ENCODE results near the gene COPE.

The COPE gene

DNA sequence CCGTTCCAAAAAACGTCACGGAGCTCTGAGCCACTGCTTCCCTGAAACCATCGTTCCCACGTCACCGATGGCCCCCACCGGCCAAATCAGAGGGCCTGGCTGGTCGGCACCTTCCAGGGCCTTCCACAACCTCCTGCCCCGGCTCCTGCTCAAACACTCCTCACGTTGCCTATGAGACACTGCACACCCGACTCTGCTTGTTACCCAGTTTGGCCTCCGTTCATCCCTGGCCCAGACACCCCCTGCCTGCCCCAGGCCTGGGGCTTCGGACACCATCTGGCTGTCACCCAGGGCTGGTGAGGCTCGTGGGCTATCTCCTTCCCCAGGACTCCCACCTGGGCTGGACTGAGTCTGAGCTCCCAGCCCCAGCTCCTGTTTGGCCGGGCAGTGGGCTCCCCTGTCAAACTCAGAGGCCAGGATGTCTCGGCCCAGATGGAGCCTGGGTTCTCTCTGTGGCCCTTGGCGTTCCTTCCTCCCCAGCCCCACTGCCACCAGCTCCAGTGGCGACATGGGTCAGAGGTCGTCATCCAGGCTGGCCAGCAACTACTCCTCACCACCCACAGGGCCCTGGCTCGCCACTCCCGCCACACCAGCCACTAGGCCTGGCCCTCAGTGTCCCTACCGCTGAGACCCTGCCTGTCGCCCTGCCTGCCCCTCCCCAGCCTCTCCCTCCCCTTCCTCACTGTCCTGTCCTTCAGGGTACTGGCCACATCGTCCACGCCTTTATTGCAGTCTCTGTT lies 41.0 kb downstream of the COPE start:
- Histone ChIP-seq H3K36me3 (ENCODE audit: control insufficient read depth, insufficient read depth, low read length) (peaks cover 41% of the 10 kb centered on the region), H3K9me3 (ENCODE audit: control insufficient read depth, low read length) (no peaks in the 10 kb centered on the region), H3K27ac (ENCODE audit: insufficient read depth, low read depth, low read length, poor library complexity, severe bottlenecking) (no peak overlapping the region), H3K27me3 (ENCODE audit: control insufficient read depth, insufficient read depth, low read length, poor library complexity, severe bottlenecking) (no peaks in the 10 kb centered on the region), H3K4me1 (ENCODE audit: control insufficient read depth, insufficient read depth, low read length) (no peaks in the 10 kb centered on the region), H3K4me3 (ENCODE audit: insufficient read depth, low read depth, low read length) (no peak overlapping the region)
- 93 to 95% methylated on average over 25 of the region's 25 CpGs for WGBS, 2 experiments

DNA sequence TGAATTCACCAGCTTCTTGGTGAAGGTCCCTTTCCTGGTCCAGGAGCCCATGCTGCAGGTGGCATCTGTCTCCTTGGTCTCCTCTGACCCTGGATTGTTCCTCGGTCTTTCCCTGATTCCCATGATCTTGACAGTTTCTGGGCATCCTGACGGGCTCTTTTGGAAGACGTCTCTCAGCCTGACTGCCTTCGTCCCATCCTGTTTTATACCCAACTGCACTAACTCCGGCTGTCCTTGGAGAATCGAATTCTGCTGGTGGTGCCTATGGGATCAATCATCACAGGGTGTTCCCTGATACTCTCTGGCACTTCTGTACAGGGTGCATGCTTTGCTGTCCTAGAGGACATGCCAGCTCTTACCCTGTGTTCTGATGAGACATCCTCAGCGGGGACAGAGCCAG lies 42.3 kb downstream of the COPE start:
- 94 to 97% methylated on average over 7 of the region's 7 CpGs for WGBS, 2 experiments
- no peak overlapping the region for H3K27ac ChIP-seq (ENCODE audit: insufficient read depth, low read depth, low read length, poor library complexity, severe bottlenecking)
- H3K9me3 ChIP-seq (ENCODE audit: control insufficient read depth, low read length): no peaks in the 10 kb centered on the region
- no peaks in the 10 kb centered on the region for H3K4me1 ChIP-seq (ENCODE audit: control insufficient read depth, insufficient read depth, low read length)
- no peak overlapping the region for H3K4me3 ChIP-seq (ENCODE audit: insufficient read depth, low read depth, low read length)
- H3K36me3 ChIP-seq (ENCODE audit: control insufficient read depth, insufficient read depth, low read length): peaks cover 37% of the 10 kb centered on the region
- H3K27me3 ChIP-seq (ENCODE audit: control insufficient read depth, insufficient read depth, low read length, poor library complexity, severe bottlenecking): no peaks in the 10 kb centered on the region

DNA sequence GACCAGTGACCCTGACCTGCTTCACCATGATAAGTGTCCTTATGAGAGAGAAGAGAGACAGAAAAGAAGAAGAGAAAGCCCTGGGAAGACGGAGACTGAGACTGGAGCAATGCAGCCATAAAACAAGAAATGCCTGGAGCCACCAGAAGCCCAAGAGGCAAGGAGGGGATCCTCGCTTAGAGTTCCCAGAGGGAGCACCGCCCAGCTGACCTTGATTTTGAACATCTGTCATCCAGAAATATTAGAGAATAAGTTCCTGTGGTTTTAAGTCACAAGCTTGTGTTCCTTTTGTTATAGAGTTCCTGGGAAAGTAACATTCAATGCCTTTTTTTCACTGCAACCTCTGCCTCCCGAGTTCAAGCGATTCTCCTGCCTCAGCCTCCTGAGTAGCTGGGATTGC lies 43.5 kb downstream of the COPE start:
- Histone ChIP-seq H3K27ac (ENCODE audit: insufficient read depth, low read depth, low read length, poor library complexity, severe bottlenecking) (no peak overlapping the region), H3K9me3 (ENCODE audit: control insufficient read depth, low read length) (no peaks in the 10 kb centered on the region), H3K27me3 (ENCODE audit: control insufficient read depth, insufficient read depth, low read length, poor library complexity, severe bottlenecking) (no peaks in the 10 kb centered on the region), H3K4me3 (ENCODE audit: insufficient read depth, low read depth, low read length) (no peak overlapping the region), H3K4me1 (ENCODE audit: control insufficient read depth, insufficient read depth, low read length) (no peaks in the 10 kb centered on the region), H3K36me3 (ENCODE audit: control insufficient read depth, insufficient read depth, low read length) (peaks cover 30% of the 10 kb centered on the region)
- 96 to 97% methylated on average over 5 of the region's 5 CpGs for WGBS, 2 experiments

DNA sequence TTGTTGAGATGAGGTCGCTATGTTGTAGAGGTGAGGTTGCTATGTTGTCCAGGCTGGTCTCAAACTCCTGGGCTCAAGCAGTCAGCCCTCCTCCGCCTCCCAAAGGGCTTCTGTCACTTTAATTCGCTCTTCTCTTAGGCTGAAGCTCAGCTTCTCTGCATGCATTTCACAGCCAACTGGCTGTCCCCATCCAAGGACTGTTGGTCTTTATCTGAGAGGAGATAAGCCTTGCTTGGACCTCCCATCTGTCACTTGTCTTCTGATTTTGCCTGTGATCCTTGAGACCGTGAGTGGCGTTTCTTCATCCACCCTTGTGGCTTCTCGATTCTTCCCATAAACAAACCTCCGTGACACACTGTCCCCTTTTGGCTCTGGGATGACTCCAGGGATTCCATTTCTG lies 47.6 kb downstream of the COPE start:
- WGBS, 2 experiments: 90 to 92% methylated on average over 7 of the region's 7 CpGs
- Histone ChIP-seq H3K4me3 (ENCODE audit: insufficient read depth, low read depth, low read length) (no peak overlapping the region), H3K27me3 (ENCODE audit: control insufficient read depth, insufficient read depth, low read length, poor library complexity, severe bottlenecking) (no peaks in the 10 kb centered on the region), H3K4me1 (ENCODE audit: control insufficient read depth, insufficient read depth, low read length) (no peaks in the 10 kb centered on the region), H3K27ac (ENCODE audit: insufficient read depth, low read depth, low read length, poor library complexity, severe bottlenecking) (no peak overlapping the region), H3K9me3 (ENCODE audit: control insufficient read depth, low read length) (no peaks in the 10 kb centered on the region), H3K36me3 (ENCODE audit: control insufficient read depth, insufficient read depth, low read length) (peaks cover 14% of the 10 kb centered on the region)

DNA sequence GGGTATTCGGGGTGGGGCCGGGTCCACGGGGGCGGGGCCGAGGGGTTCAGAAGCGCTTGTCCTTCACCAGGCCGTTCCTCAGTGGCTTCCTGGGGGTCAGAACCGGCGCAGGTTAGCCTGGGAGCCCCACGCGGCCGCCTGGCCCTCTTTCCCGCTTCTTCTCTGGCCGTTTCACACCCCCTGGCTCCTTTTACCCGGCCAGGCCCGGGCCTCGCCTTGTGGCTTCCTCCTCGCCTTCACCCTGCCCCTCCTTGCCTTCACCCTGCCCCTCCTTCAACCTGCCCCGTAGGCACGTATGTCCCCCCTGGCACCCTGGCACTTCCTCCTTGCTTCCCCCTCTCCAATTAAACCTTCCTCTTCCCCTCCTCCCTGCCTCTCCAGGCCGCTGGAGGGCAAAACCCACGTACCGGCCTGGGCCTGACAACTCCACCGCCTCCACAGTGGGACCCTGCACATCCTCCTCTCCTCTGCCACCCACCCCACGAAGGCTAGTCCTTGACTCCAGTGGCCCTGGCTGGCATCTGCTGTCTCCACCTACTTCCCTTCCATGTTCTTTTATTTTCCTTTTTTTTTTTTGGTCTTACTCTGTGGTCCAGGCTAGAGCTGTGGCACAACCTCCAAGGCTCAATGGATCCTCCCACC lies 48.5 kb downstream of the COPE start:
- H3K9me3 ChIP-seq (ENCODE audit: control insufficient read depth, low read length): no peaks in the 10 kb centered on the region
- H3K27me3 ChIP-seq (ENCODE audit: control insufficient read depth, insufficient read depth, low read length, poor library complexity, severe bottlenecking): no peaks in the 10 kb centered on the region
- WGBS, 2 experiments: 87 to 89% methylated on average over 25 of the region's 25 CpGs
- H3K4me1 ChIP-seq (ENCODE audit: control insufficient read depth, insufficient read depth, low read length): no peaks in the 10 kb centered on the region
- H3K36me3 ChIP-seq (ENCODE audit: control insufficient read depth, insufficient read depth, low read length): peaks cover 13% of the 10 kb centered on the region
- no peak overlapping the region for H3K4me3 ChIP-seq (ENCODE audit: insufficient read depth, low read depth, low read length)
- no peak overlapping the region for H3K27ac ChIP-seq (ENCODE audit: insufficient read depth, low read depth, low read length, poor library complexity, severe bottlenecking)

DNA sequence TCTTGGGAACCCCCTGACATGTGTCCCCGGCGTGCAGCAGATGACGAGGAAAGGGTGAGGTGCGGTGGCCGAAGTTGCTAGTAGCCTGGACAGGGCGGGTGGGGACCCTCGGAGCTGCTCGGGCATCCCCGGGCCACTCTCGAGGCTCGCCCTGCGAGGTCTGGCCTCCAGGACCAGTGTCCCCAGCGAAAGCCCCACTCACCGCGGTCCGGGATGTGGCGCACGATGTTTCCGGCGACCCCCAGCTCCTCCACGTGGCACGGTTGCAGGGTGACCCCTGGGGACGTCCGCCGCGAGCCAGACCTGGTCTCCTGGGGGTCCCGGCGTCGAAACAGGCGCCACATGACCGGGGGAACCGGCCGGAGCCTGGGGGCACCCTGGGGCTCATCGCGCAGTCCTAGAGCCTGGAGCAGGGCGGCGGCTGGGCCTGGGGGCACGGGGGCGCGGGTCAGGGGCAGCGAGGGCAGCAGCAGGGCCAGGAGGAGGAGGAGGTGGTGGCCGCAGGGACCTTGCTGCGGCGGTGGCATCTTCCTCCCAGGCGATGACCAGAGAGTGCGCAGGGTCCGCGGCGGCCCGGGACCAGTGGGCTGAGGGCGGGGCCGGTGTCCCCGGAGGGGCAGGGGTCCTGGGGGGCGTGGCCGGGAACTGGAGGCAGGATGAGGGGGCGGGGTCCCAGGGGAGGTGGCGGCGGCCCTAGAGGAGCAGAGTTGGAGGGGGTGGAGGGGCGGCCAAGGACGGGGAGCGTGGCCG lies 49.2 kb downstream of the COPE start:
- WGBS, 2 experiments: 92% methylated on average over 62 of the region's 62 CpGs
- Histone ChIP-seq H3K4me3 (ENCODE audit: insufficient read depth, low read depth, low read length) (no peak overlapping the region), H3K27ac (ENCODE audit: insufficient read depth, low read depth, low read length, poor library complexity, severe bottlenecking) (no peak overlapping the region), H3K4me1 (ENCODE audit: control insufficient read depth, insufficient read depth, low read length) (no peaks in the 10 kb centered on the region), H3K27me3 (ENCODE audit: control insufficient read depth, insufficient read depth, low read length, poor library complexity, severe bottlenecking) (no peaks in the 10 kb centered on the region), H3K36me3 (ENCODE audit: control insufficient read depth, insufficient read depth, low read length) (peaks cover 20% of the 10 kb centered on the region), H3K9me3 (ENCODE audit: control insufficient read depth, low read length) (no peaks in the 10 kb centered on the region)

DNA sequence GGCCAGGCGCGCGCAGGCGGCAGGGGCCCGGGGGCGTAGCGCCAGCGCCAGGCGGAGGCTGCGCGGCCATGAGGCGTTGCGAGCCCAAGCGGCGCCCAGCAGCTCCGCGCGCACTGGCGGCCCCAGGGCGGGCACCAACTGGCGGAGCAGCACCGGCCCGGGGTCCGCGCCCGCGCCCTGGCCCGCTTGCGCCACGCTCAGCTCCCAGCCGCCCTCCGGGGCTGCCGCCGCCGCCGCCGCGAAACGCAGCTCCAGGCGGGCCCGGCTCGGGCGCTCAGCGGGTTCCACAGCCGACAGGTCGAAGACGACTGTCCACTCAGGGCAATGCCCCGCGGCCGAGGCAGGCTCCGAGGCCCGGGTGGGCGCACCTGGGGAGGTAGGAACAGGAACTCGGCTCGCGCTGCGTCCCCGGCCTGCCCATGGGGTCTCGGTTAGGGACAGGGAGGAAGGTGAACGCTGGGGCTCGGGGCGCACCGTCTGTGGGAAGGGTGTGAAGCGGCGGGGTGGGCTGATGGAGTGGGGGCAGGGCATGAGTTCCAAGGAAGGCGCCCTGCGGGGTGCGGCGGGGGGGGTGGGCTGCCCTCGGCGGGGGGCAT lies 50.1 kb downstream of the COPE start:
- Histone ChIP-seq H3K36me3 (ENCODE audit: control insufficient read depth, insufficient read depth, low read length) (peaks cover 20% of the 10 kb centered on the region), H3K27ac (ENCODE audit: insufficient read depth, low read depth, low read length, poor library complexity, severe bottlenecking) (no peak overlapping the region), H3K4me1 (ENCODE audit: control insufficient read depth, insufficient read depth, low read length) (no peaks in the 10 kb centered on the region), H3K27me3 (ENCODE audit: control insufficient read depth, insufficient read depth, low read length, poor library complexity, severe bottlenecking) (no peaks in the 10 kb centered on the region), H3K4me3 (ENCODE audit: insufficient read depth, low read depth, low read length) (no peak overlapping the region), H3K9me3 (ENCODE audit: control insufficient read depth, low read length) (no peaks in the 10 kb centered on the region)
- WGBS, 2 experiments: 96 to 97% methylated on average over 71 of the region's 71 CpGs

DNA sequence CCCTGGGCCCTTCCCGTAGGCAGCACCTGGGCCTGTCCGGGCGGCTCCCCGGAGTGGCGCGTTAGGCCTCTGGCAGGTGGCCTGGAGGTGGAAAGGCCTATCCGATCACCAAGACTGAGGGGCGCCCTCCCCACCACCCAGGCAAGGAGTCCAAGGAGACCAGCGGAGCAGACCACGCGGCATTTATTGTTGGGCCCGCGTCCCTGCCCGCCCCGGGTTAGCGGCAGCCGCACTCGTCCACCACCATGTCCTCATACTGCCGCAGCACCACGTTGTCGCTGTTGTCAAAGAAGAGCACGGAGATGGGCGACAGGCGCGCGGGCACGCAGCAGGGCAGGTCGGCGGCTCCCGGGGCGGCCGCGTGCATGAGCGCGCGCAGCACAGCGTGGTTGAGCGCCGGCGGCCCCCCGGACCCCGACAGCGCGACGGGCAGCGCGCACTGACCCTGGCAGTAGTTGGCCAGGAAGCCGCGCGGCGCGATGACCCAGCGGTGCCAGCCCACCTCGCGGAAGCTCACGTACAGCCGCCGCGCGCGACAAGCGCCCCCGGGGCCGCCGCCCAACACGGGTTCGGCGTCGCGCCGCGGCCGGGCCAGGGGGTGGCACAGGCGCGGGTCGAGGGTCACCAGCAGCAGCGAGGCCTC lies 50.7 kb downstream of the COPE start:
- 97% methylated on average over 77 of the region's 77 CpGs for WGBS, 2 experiments
- Histone ChIP-seq H3K36me3 (ENCODE audit: control insufficient read depth, insufficient read depth, low read length) (peaks cover 24% of the 10 kb centered on the region), H3K4me1 (ENCODE audit: control insufficient read depth, insufficient read depth, low read length) (no peaks in the 10 kb centered on the region), H3K9me3 (ENCODE audit: control insufficient read depth, low read length) (no peaks in the 10 kb centered on the region), H3K4me3 (ENCODE audit: insufficient read depth, low read depth, low read length) (no peak overlapping the region), H3K27ac (ENCODE audit: insufficient read depth, low read depth, low read length, poor library complexity, severe bottlenecking) (no peak overlapping the region), H3K27me3 (ENCODE audit: control insufficient read depth, insufficient read depth, low read length, poor library complexity, severe bottlenecking) (no peaks in the 10 kb centered on the region)

DNA sequence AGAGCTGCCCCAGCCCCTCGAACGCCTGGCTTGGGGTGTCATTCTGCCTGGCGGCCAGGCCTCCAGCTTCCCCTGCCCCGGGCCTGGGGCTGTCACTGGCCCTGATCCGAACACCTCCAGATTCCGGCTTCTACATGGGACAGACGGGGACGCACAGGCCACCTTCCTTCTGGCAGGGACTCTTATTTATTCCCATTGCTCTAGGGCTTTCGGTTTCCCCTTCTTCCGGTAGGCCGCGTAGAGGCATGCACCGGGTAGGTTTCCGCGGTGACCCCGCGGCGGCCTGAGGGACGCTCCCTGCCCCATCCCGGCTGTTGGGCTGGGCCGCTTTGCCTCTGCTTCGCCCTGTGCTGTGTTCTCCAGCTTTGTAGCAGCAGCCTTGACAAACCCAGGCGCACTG lies 51.4 kb downstream of the COPE start:
- 93 to 96% methylated on average over 23 of the region's 23 CpGs for WGBS, 2 experiments
- no peaks in the 10 kb centered on the region for H3K27me3 ChIP-seq (ENCODE audit: control insufficient read depth, insufficient read depth, low read length, poor library complexity, severe bottlenecking)
- no peaks in the 10 kb centered on the region for H3K4me1 ChIP-seq (ENCODE audit: control insufficient read depth, insufficient read depth, low read length)
- no peaks in the 10 kb centered on the region for H3K9me3 ChIP-seq (ENCODE audit: control insufficient read depth, low read length)
- H3K27ac ChIP-seq (ENCODE audit: insufficient read depth, low read depth, low read length, poor library complexity, severe bottlenecking): no peak overlapping the region
- H3K36me3 ChIP-seq (ENCODE audit: control insufficient read depth, insufficient read depth, low read length): peaks cover 26% of the 10 kb centered on the region
- no peak overlapping the region for H3K4me3 ChIP-seq (ENCODE audit: insufficient read depth, low read depth, low read length)
